GM18909 (cell line): ENCODE measurements around the gene DEFB123.
"Not testable (repeated sequence)": the region's sequence is repeated elsewhere in the genome, so short reads cannot be mapped to it uniquely, and the experiment has no call there.

Source experiments
- ATAC-seq: cut with Tn5 transposase; IDR thresholded peaks from one replicate; pipeline ENCODE4 v1.9.1; 2021; ENCODE audit warnings: mild to moderate bottlenecking; ENCODE audit not compliant: unreplicated experiment, poor library complexity

The DEFB123 gene

GRCh38 chr20:31440012-31440659 lies at the start of gene DEFB123:
Gene DEFB123 (plus strand): TSS chr20:31440632. CDS start chr20:31440699, 67 bp downstream.
- no peak for ATAC-seq

- no peak for ATAC-seq
Observed at GRCh38 chr20:31392836-31393235, 47.6 kb upstream of the DEFB123 start.

GRCh38 chr20:31394900-31395299 lies 45.5 kb upstream of the DEFB123 start:
- no peak for ATAC-seq

GRCh38 chr20:31403886-31404285 lies 36.5 kb upstream of the DEFB123 start:
- ATAC-seq: no peak

GRCh38 chr20:31406115-31406514 lies 34.3 kb upstream of the DEFB123 start, which contains the start of gene DEFB121:
Gene DEFB121 (minus strand): TSS chr20:31406215. CDS start chr20:31406152, 63 bp downstream.
- ATAC-seq: no peak

- ATAC-seq: no peak
Observed at GRCh38 chr20:31410011-31410410, 30.4 kb upstream of the DEFB123 start.

GRCh38 chr20:31414381-31414780 lies 26.1 kb upstream of the DEFB123 start:
- ATAC-seq: no peak

GRCh38 chr20:31415653-31416052 lies 24.8 kb upstream of the DEFB123 start:
- no peak for ATAC-seq

GRCh38 chr20:31418307-31418706 lies 22.1 kb upstream of the DEFB123 start:
- ATAC-seq: no peak

GRCh38 chr20:31425797-31426196 lies 14.6 kb upstream of the DEFB123 start:
- ATAC-seq: no peak

- not testable (repeated sequence) for ATAC-seq
Observed at GRCh38 chr20:31426891-31427551, 13.4 kb upstream of the DEFB123 start.

- ATAC-seq: not testable (repeated sequence)
Observed at GRCh38 chr20:31427576-31427975, 12.9 kb upstream of the DEFB123 start.

- no peak for ATAC-seq
Observed at GRCh38 chr20:31430568-31431115, 9.8 kb upstream of the DEFB123 start.

GRCh38 chr20:31446084-31446819 lies 5.8 kb downstream of the DEFB123 start:
- ATAC-seq: no peak

- no peak for ATAC-seq
Observed at GRCh38 chr20:31449511-31450414, 9.3 kb downstream of the DEFB123 start.

- ATAC-seq: no peak
Observed at GRCh38 chr20:31452575-31452974, 12.1 kb downstream of the DEFB123 start.

GRCh38 chr20:31454361-31454760 lies 13.9 kb downstream of the DEFB123 start:
- no peak for ATAC-seq

GRCh38 chr20:31470946-31471345 lies 30.5 kb downstream of the DEFB123 start:
- ATAC-seq: not testable (repeated sequence)

GRCh38 chr20:31472395-31473330 lies 32.2 kb downstream of the DEFB123 start:
- ATAC-seq: no peak
